Measurements from ENCODE around the gene ACAP1. TPM values are rescaled to one million over a fixed set of nuclear protein-coding genes. Genes with fewer than 3 reads are reported as not detected.

Gene ACAP1
- total and polyA plus RNA-seq, 9 of the 15 experiments (the other 6 are each of a cell fraction or from before 2014, with no cell fraction given): 0.15 to 8.5 (median 2.4) TPM

- Histone ChIP-seq H3K36me3 (ENCODE audit: control insufficient read depth, insufficient read depth, low read length) (peaks cover 68% of the 10 kb centered on the region; the same call in 2 of the 3 replicates), H3K4me3 (no peak overlapping the region), H3K79me2 (ENCODE audit: control insufficient read depth, insufficient read depth, low read length) (peaks cover 14% of the 10 kb centered on the region), H3K27me3 (ENCODE audit: control insufficient read depth in 2 of 2, insufficient read depth in 2 of 2, low read length in 2 of 2) (no peaks in the 10 kb centered on the region), H3K9me1 (ENCODE audit: control insufficient read depth, insufficient read depth, low read length) (no peaks in the 10 kb centered on the region), H3K4me2 (ENCODE audit: insufficient read depth, low read length) (no peak overlapping the region), H3K4me1 (replicated peaks in 1 of 2; ENCODE audit: control insufficient read depth in 2 of 2, insufficient read depth in 2 of 2, low read length in 2 of 2) (peaks cover 0 to 23% of the 10 kb centered on the region in 2 experiments; a peak in 3 of 5 replicates), H4K20me1 (replicated peaks; ENCODE audit: control insufficient read depth, insufficient read depth, low read length) (no peaks in the 10 kb centered on the region), H3K9ac (ENCODE audit: insufficient read depth in 1 of 2, low read depth in 2 of 2, low read length in 2 of 2) (peak overlapping the region in 1 of 2 experiments; percentile 43; a peak in 2 of 4 replicates), H2AFZ (ENCODE audit: low read depth, low read length) (no peak overlapping the region), H3K27ac (ENCODE audit: extremely low read depth, low read depth, low read length) (no peak overlapping the region), H3K9me3 (replicated peaks; ENCODE audit: control insufficient read depth, insufficient read depth, low read depth, low read length) (no peaks in the 10 kb centered on the region)
- ChIA-PET POLR2A (no interaction called here), CTCF (ENCODE audit: low intra/inter-chr PET ratio) (interaction anchor here (1.2 to 2.4 kb wide), 2 partner anchors 22 to 237 kb away, joined by 3 to 13 read pairs; no protein-coding TSS in a partner anchor)
- in situ Hi-C loops (cut with MboI) (no loop called here), intact Hi-C loops (cut with micrococcal nuclease) (no loop called here)
- no TSS peak for BruUV-seq (replicated peaks)
- WGBS (ENCODE audit: insufficient coverage, low coverage, missing lambda C conversion rate): 79% methylated on average over 27 of the region's 39 CpGs
- no peak for FAIRE-seq
- ATAC-seq: peak; percentile 82
- DNase-seq (ENCODE audit: extremely low read depth in 1 of 4, low spot score in 3 of 4): peak; percentile 49 to 59 (median 53)
- TF ChIP-seq CTCFL (IDR thresholded peaks at IDR 0.05; ENCODE audit: borderline replicate concordance, insufficient read depth, low read depth, low read length, poor library complexity, severe bottlenecking) (peak; percentile 51), MXI1 (IDR thresholded peaks at IDR 0.05; ENCODE audit: low read depth, low read length) (no peak), CHD1 (IDR thresholded peaks at IDR 0.05; ENCODE audit: low read length) (no peak), ELF4 (CRISPR knock-in tag; IDR thresholded peaks at IDR 0.05) (no peak), NR4A1 (CRISPR knock-in tag; IDR thresholded peaks at IDR 0.05) (no peak), NR4A1 (tag; IDR thresholded peaks at IDR 0.05) (no peak), BCOR (IDR thresholded peaks at IDR 0.05) (no peak), SP1 (CRISPR knock-in tag; IDR thresholded peaks at IDR 0.05) (no peak), CBX5 (IDR thresholded peaks at IDR 0.05; ENCODE audit: borderline replicate concordance, low read depth) (no peak), CREB3 (tag; conservative IDR thresholded peaks at IDR 0.05; ENCODE audit: low read depth) (no peak), GMEB1 (CRISPR knock-in tag; IDR thresholded peaks at IDR 0.05) (no peak), SP2 (IDR thresholded peaks at IDR 0.05; ENCODE audit: extremely low read depth, low read depth, low read length, poor library complexity, severe bottlenecking) (no peak), FOSL1 (tag; conservative IDR thresholded peaks at IDR 0.05) (no peak), DIDO1 (tag; IDR thresholded peaks at IDR 0.05; ENCODE audit: low read depth) (no peak), ZBTB9 (CRISPR knock-in tag; IDR thresholded peaks at IDR 0.05) (no peak)
Measured at GRCh38 chr17:7323731-7324437, 12.4 kb upstream of the ACAP1 start.

Measured in K562 (cell line).